NK-92 (cell line): ENCODE measurements around the gene GGCX.
"Not testable (repeated sequence)": the region's sequence is repeated elsewhere in the genome, so short reads cannot be mapped to it uniquely, and the experiment has no call there.

Source experiments
- DNase-seq: peaks from one replicate; lab custom pipeline; 2025; ENCODE audit not compliant: unreplicated experiment; lab: John Stamatoyannopoulos, UW

The GGCX gene

DNA sequence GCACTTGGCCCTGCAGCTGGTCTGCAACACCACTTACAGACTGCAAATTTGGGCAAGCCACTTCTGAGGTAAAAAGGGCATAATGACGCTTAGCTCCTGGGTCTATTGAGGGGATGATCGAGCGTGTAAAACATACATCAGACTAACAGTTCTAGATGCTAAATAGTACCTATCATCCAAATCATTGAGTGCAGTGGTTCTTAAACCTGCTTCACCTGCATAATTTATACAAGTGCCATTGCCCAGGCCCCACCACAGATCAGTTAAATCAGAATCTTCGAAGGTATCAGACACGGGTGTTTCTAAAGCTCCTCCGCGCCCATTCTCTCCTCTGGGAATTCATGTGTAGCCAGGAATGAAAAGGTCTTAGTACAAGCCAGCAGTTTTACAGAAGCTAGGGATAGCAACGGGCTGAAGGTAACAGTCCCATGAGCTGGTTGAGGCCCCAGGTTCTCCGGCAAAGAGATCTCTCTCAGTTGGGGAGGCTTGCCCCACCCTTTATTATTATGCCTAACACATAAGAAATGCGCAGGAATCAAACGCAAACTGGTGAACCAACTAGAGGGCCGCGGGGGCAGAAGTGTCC is 33.5 kb upstream of the GGCX start:
- DNase-seq = no peak

GRCh38 chr2:85593023-85593422 is 31.7 kb upstream of the GGCX start:
- no peak for DNase-seq

DNA sequence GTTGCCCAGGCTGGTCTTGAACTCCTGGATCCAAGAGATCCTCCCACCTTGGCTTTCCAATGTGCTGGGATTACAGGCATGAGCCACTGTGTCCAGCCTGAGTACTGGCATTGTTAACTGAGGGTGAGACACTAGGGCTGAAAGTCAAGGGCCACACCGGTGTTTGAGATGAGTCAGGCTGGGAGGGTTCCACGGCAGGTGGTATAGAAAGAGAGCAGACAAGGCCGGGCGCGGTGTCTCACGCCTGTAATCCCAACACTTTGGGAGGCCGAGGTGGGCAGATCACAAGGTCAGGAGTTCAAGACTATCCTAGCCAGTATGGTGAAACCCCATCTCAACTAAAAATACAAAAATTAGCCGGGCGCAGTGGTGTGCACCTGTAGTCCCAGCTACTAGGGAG is 31.0 kb upstream of the GGCX start:
- DNase-seq = not testable (repeated sequence)

DNA sequence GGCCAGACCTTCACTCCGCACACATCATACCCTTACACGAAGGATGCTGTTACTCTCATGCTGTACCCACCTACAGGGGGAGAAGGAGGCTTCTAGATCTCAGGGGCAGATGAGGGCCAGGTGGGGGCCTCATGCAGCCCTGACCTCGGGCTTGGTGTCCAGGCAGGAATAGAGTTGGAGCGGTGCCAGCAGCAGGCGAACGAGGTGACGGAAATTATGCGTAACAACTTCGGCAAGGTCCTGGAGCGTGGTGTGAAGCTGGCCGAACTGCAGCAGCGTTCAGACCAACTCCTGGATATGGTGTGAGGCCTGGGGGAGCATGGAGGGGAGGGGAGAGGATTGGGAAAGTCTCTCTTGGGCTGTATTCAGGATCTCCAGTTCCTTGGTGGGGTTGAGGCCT is 30.3 kb upstream of the GGCX start:
- DNase-seq = no peak

DNA sequence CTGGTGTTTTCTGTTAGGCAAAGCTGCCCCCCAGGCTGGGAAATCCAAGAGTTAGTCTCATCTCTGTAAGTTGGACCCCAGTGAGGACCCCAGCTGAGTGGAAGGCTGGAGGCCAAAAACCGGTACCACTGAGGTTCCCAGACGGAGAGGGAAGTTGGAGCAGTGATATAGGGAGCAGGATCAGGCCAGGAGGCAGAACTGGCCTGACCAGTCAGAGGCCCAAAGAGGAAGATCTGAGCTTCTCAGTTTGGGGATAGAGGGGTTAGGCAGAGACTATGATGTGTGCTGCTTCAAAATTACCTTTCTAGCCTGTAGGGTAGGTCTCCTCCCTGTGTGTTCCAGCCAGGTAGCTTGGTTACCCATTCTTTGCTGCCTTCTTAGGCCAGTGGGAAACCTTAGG is 29.7 kb upstream of the GGCX start:
- no peak for DNase-seq

DNA sequence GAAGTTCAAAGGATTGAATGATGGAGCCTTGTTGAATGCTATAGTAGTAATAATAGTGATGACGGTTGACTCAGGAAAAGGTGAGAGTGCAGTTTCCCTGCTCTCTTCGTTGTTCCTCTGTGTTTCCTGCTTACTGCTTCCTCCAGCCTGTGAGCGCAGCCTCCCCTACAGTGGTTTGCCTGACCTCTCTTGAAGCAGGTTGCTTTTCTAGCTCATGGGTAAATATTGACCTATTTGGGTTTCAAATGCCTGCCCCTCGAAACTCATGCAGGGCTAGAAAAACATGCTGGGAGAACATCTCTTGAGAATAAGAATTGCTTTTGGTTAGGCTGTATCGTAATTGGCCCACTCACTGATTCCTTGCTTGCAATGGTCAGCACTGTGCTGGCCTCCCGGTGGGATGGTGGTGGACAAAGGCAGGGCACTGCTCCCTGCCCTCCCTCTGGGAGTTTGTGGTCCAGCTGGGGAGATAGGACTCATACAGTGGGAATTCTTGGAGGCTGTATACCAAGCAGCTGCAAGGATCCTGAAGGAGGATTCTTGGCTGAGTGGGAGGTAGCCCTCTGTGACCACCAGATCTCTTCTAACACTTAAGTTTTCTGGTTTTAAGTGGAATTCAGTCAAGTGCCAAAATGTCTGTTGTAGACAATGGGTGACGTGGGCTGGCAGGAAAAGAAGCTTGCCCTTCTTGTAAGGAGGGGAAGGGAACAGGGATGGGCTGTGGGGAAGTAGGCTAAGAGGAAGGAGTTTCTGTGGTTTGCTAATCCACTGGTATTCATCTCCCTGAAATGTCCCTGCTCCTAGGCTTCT is 28.9 kb upstream of the GGCX start:
- DNase-seq = no peak

- no peak for DNase-seq
Observed at GRCh38 chr2:85589181-85589580, 27.9 kb upstream of the GGCX start.

DNA sequence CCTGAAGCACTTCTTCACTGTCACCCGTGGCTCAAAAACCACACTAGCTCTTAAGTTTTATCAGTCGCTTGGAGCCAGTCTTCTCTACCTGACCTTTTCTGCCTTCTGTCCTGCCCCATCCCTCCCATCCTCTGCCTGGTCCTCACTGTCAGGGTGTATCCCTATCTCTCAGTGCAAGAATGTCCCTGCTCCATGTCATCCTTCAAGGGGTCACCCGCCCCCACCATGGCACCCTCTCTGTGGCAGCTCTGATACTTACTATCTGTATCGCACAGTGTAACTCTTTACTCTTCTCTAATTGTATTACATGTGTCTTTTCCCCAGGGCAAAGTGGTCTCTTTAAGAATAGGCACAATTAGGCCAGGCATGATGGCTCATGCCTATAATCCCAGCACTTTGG is 27.4 kb upstream of the GGCX start:
- DNase-seq = no peak

DNA sequence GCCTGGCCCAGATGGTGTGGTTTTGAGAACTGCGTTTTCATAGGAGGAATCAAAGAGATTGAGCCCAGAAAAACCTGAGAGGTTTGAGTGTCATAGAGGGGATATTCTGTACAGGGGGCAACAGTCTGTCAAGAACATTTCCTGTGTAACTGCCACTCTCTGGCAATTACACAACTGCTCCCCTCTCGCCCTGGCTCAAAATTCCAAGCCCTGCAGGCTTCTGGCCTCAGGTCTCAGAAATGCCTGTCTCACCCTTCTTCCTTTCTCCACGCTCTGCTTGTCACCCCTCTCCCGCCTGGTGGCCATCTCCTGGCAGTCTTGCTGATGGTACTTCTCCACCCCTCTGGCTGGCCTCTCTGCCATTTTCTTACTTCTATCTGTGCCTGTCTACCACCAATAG is 26.9 kb upstream of the GGCX start:
- DNase-seq = no peak

- no peak for DNase-seq
Observed at GRCh38 chr2:85585781-85586105, 24.4 kb upstream of the GGCX start.

GRCh38 chr2:85584857-85585780 is 23.8 kb upstream of the GGCX start:
- no peak for DNase-seq

DNA sequence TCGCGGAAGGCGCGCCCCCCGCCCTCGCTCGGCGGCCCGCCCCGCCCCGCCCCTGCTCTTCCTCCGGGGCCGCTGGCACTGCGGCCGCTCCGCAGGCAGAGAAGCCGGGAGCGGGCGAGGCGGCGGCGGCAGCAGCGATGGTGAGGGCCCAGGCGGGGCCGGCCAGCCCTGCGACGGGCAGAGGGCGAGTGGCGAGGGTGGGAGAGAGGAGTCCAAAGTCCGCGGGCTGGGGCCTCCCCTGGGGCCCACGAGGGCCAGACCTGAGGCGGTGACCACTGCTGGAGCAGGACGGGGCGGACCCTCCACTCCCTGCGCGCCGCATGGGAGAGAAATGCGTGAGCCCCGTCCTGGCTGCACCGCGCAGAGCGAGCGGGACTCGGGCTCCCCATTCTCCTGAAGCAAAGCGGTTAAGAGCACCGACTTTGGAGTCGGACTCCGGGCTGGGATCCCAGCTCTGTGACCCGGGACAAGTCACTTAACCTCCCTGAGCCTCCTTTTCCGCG is 23.1 kb upstream of the GGCX start, which contains the start of gene VAMP5:
VAMP5 (plus strand) TSS at position 78 of the 503 bp plus-strand sequence; CDS start at position 138, 60 bp downstream.
- DNase-seq = no peak

DNA sequence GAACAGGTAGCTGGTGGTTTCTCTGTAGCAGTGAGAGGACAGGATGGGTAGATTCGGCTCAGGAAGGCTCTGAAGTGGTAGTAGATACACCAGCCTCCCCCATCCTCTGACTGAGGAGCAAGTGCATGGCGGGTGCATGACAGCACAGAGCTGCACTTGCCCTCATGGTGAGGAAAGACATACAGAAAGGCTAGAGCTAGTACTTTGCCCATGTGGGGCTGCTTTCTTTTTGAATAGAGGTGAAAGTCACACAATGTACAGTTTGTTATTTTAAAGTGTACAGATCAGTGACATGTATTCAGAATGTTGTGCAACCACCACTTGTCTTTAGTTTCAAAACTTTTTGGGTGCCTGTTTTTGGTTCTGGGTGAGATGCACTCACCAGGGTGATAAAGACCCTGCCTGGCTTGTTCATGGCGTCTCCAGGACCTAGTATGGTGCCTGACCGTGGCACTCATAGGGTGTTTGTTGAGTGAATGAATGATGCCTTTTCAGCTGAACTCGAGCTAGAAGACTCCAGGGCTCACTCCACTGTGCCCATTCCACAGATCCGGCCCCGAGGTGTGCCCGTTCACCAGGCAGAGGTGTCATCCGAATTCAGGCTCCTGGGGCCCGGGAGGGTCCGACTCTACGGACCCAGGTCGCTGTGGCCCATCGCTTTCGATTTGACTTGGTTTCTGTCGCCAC is 22.5 kb upstream of the GGCX start:
- no peak for DNase-seq

DNA sequence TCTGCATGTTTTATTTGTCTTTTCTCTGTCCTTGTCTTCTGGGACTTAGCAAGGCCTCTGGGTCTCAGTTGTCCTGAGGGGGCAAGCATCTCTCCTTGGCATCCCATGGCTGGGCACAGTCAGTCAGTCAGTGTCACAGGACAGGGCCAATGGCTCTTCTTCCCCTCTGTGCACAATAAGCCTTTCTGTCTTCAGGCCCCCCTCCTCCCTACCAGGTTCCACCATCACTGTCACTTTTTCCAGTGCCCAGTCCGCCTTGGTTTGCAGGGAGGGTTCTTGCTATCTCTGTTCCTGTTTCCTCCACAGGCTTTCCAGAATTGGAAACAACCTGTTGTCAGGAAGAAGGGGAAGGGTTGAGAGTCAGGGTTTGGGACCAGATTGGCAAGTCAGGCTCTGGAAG is 21.2 kb upstream of the GGCX start:
- DNase-seq = no peak

GRCh38 chr2:85580206-85580605 is 18.9 kb upstream of the GGCX start:
- no peak for DNase-seq

DNA sequence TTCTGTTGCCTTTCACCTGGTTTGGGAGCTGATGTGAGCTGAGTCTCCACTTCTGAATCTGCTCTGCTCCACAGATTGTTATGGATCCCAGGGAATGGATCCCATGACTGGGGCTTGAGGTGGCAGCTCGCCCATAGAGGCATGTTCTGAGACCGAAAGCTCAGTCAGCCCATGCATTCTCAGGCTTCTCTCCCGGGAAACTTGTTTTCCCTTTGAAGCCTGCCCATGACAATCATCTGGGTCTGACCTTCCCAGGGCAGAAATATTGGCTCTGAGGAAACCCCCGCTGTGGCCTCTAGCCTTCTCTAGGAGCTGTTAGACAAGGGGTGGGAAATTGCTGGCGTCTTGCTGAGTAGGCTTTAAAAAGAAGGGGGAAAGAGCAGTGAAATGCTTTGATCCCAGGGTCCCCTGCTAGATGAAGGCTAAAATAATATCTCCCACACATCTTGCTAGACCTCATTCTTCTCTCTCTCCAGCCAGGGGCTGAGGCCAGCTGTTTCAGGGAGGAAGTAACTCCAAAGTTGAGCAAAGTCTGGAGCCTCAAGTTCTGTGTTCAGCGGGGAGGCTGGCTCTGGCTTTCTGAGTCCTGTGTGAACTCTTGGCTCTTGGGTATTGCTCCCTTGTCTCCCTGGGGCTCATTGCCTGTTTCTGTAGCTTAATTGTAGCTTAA is 18.1 kb upstream of the GGCX start:
- no peak for DNase-seq

DNA sequence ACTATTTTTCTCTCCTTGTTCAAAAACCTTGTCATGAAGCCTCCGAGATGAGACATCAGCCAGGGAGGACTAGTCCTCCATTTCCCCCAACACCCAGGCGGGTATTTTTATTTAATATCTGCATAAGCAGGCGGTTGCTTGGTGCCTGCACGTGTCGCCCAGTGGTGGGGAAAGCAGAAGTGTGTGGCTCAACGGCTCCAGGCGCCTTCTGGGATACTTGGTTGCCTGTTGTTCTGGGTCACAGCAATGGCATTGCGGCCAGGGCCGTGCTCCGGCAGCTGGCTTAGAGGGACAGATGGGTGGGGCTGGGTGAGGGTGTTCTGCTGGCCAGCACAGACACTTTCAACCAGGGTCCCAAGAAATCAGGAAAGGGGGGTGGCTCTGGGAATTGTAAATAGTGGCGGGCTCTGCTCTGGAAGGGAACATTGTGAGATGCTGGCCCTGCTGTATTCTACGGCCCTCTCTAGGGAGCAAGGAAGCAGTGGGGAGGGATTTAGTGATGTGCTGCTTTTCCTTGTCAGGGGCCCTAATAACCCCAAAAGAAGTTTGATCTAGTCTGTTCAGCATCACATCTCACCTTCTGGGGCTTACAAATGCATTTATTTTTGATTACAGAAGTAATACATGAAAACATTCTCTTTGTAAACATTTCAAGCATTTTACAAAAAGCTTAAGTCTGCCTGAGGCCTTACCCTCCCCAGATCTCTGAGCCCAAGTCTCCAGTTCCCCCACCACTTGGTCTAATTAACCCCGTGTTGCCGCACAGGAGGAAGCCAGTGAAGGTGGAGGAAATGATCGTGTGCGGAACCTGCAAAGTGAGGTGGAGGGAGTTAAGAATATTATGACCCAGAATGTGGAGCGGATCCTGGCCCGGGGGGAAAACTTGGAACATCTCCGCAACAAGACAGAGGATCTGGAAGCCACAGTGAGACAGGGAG is 17.2 kb upstream of the GGCX start:
- DNase-seq = no peak

DNA sequence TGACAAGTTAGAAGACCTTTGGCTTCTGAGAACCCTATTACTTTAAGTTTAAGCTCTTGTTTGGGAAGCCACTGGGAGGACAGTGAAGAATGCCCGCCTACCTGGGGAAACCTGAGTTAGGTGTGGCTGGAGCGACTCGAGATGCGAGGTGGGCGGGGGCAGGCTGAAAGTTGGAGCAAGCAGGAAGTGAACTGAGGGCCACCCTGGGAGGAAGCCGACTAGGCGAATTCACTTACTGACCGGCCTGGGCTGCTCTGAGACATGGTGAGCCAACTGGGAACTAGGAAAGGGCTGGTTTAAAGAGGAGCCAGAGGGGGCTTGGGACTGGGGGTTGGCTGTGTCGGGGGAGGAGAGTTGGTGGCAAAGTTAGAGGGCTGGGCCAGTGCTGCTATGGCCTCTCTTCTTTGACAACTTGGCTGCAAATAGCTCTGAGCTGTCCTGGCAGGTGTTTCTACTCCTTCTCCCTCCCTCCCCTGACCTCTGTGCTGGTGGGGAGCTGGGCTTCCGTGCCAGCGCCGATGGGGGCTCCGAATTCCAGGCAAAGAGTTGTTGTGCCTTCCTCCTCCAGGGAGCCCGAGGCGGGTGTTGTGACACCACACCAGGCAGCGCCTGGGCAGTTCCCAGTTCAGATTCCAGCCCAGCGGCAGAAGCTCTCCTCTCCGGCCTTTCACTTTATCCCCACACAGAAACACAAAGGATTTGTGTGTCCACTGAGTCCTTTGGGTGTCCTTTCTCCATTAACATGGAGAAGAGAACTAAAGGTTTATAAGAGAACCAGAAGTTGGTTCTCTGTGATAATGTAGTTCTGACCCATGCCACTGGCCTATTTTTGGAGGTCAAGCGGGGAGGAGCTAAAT is 16.3 kb upstream of the GGCX start, which contains the start of gene VAMP8:
VAMP8 (plus strand) TSS at position 201 of the 857 bp plus-strand sequence; CDS start at position 262, 61 bp downstream.
- no peak for DNase-seq

GRCh38 chr2:85577063-85577385 is 15.7 kb upstream of the GGCX start:
- no peak for DNase-seq
